Activated CD4-positive, alpha-beta T cell treated with anti-CD3 and anti-CD28 coated beads, Interleukin-2, amount 50 U/mL, for 16 hours (primary cell): ENCODE data around the gene SDK1.

Source experiments
- DNase-seq: peaks from one replicate; pipeline ENCODE4 v3.0.0-alpha.2; 2020

The SDK1 gene

DNA sequence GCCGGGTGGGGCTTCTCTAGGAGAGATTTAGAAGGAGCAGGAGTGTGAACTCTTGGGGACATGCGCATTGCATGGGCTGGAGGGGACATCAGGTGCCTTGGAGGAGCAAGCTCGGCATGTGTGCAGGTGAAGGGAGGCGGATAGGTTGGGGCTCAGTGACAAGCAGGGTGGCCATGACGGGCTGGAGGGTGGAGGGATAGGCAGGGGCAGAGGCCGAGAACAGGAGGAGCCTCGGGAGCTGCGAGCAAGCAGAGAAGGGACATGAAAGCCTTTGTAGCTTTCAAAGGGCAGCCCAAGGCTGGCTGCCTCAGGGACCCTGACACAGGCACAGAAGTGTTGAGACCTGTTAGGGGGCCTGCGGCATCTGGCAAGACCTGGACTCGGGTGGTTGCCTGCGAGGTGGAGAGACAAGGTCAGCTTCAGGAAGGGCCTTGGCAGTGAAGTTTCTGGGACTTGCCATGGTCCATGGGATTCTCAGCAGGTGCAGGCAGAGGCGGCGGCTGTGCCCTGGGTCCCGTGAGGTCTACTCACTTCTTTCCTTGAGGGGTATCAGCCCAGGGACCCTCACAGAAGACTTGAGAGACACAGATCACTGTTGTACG lies 664.8 kb downstream of the SDK1 start:
- DNase-seq, result no peak

DNA sequence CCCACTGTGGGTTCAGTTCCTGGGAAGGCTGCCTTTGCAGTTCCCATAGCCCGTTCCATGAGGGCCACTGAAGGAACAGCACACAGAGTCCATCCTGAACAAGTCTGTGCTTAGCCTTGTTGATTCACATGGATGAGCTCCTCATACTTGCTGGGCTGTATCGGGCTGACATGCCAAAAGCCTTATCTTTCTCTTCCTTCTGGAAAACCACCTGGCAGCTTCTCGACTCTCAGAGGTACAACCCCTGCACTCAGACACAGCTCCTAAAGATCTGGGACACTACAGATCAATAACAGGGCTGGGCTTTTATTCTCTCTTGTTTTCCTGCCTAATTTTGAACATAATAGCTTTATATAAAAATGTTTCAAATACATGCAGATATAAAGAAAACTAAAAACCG lies 667.2 kb downstream of the SDK1 start:
- DNase-seq, result no peak

DNA sequence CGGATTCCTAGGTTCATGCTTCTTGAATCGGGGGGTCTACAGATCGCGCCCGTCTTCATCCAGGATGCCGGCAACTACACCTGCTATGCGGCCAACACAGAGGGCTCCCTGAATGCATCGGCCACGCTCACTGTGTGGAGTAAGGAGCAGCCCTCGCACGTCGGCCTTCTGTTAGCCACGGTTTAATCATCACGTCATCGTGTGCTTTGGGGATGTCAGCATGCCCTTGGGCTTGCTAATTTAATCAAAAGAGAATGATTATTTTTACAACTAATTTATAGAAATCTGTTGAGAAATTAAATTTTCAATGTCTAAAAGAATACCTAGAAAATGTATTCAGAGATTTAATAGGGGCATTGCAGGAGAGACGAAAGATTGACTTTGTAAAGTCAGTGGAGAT lies 668.2 kb downstream of the SDK1 start:
- no peak for DNase-seq

- DNase-seq, result no peak
Observed at GRCh38 chr7:3971323-3971722, 670.3 kb downstream of the SDK1 start.

DNA sequence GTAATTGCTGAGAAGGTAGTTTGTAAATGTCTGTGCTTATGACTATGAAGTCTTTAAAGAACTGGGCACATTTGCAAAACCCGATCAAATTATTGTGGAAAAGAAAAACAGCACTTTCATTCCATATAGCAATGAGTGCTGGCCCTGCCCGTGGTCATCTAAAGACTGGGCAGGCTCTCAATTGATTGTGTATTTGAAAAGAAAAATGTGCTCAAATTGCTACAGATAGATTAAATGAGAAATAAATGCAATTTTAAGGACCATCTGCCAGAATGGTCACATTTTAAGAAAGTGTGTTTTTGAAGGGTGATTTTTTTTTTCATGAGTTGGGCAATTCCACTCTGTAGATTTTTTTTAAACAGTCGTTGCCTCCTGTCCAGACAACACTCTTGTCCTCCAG lies 672.2 kb downstream of the SDK1 start:
- no peak for DNase-seq

DNA sequence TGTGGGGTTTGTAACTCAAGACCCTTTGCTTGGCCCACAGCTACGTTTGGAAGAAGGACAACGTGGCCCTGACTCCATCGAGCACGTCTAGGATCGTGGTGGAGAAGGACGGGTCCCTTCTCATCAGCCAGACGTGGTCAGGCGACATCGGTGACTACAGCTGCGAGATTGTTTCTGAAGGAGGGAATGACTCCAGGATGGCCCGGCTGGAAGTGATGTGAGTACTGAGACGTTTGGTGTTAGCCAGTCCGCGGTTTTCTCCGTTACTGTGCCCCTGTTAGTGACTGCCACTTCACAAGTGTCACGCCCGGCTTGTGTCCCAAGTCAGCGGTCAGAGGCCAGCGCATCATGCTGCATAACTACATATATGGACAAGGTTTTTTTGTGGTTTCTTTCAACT lies 673.3 kb downstream of the SDK1 start:
- no peak for DNase-seq

- no peak for DNase-seq
Observed at GRCh38 chr7:3975371-3975770, 674.3 kb downstream of the SDK1 start.

DNA sequence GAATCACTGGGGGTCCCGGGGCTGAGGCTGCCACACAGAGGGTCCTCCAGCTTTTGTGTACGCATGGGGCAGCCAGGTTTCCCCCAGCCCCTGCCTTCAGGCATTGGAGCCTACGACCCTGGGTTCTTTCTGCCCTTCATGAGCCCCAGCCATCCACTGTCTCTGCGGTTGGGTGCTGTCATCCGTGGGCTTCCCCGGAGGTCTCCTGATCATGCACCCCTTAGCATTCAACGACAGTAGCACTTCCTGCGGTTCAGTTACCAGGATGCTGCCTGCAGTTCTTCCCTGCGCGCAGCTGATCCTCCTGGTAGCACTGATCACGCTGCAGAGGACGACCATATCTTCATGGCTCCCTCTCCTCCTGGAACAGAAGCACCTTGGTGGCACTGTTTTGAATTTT lies 676.3 kb downstream of the SDK1 start:
- no peak for DNase-seq

GRCh38 chr7:3978839-3979238 lies 677.8 kb downstream of the SDK1 start:
- no peak for DNase-seq

DNA sequence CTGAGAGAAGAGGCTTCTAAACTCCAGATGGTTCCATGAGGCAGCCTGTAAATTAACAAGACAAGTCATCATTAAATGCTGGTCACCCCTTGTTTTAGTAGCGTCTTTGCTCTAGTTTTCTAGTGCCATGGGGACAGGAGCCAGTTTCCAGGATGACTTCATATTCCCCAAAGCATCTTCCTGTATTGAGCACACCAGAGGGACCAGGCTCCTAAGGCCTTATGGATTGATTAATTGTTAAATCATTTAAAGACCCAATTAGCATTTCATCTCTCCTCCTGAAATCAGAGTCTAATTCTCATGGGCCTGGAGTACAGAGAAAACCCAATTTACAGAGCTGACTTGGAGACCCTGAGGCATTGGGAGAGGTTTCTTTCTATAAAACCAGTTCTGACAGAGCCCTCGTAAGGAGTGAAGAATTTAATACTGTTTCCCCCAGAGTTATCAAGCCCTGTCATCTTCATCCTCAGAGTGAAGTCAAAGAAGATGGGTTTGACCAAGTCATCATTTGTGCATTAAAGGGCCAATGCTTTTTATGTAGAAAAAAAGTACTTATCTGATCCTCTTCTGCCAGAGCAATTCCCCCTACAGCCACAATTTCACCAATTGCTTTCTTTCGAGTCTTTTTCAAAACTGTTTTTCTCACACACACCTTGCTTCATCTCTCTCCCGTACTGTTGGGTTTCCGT lies 678.7 kb downstream of the SDK1 start:
- DNase-seq, result no peak

DNA sequence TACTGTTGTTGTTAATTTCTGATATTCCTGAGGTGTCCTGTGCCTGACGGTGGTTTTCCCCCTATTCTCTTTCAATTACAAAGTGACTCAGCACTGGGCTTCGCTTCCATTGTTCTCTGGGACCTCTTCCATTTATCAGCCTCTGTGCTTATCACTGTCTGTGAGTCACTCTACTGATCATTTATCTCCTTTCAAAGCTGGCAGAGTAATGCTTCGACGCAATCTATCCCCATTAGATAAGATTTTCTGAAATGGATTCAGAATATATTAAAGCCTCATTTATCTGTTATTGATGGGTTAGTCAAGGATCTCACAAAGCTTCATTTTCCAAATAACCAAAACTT lies 679.2 kb downstream of the SDK1 start:
- no peak for DNase-seq

GRCh38 chr7:3981281-3981680 lies 680.2 kb downstream of the SDK1 start:
- DNase-seq, result no peak

DNA sequence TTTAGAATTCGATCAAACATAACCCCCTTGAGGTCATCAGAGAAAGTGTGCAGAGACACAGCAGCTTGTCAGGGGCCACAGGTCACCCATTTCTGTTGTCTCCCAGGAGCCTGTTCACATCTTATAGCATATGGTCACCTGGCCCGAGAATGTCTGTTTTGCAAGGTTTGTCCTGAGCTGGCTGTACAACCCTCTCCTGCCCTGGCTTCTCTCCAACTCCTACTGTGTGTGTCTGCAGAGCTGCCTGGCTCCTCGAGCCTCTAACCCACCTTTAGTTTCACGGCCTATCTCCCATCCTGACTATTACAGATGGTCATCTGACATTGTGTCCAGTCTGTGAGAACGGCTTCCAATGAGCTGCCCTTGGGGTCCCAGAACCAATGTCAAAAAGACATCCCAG lies 683.4 kb downstream of the SDK1 start:
- DNase-seq, result no peak

GRCh38 chr7:3986927-3987326 lies 685.9 kb downstream of the SDK1 start:
- DNase-seq, result no peak

DNA sequence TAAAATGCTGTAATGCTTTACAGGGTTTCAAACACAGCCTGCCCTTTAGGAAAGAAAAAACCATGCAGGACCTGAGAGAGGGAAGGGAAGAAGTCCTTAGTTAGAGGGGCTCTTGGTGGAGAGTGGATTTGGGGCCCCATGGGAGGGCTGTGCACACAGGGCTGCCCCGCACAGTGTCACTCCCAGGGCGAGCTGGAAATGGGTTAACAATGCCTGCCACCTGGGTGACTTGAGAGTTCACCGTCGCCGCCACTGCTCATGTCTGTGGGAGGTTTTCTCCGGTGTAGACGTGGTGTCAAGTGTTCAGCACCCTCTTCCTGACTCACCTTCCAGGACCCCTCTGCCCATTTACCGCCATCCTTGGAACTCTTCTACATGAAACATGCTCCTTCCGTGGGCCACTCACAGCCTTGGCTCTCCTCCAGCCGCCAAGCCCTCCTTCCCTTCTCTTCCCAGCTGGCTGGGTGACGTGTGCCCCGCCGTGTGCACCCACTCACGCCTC lies 686.4 kb downstream of the SDK1 start:
- no peak for DNase-seq

DNA sequence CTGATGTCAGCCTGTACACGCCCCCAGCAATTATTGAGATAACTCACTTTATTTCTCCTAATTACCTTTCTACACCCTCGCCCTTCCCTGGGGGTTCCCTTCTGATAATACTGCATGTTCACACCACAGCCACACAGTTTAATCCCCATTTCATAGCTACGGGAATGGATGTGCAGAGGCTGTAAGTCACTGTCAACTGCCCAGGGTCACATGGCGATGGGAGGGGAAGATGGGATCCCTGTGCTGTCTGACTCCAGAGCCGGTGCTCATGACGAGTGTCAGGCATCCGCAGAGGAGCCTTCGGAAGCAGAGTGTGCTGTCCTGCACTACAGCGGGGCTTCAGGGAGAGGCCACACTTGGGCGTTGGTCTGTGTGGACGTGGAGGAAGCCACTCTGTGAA lies 688.7 kb downstream of the SDK1 start:
- no peak for DNase-seq

- DNase-seq, result no peak
Observed at GRCh38 chr7:3991731-3992231, 690.7 kb downstream of the SDK1 start.

DNA sequence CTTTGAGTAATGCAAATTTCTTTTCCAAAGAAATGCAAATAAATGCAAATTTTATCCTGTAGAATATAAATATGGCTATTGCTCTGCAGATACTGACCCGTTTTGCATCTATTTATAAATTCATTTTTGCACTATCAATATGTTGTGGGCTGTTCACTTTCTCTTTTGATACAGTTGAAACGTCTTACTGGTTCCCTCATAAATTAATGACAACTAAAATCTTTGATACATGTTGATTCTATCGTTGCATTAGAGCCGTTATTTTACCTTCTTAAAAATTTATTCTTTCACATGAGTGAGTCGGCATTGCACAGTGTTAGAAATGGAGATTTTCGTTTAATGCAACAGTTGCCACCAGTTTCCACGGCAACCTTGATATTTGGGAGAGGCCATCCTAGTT lies 691.8 kb downstream of the SDK1 start:
- no peak for DNase-seq

DNA sequence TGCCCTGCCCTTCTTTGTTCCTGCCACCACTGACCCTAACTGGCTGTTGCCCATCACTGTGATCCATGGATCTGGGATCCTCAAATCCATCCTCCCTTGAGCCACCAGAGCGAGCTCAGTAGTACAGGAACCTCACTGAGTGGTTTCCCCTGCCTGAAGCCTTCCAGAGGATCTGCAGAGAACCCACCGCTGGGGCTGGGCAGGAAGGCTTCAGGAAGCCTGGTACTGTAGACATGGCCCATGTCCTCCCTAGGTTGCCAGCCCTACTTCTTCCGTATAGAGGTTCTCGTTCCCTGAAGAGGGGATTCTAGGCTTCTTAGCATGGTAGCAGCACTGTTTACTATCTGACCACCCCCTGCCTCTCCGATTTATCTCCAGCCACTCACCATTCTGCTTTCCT lies 693.7 kb downstream of the SDK1 start:
- no peak for DNase-seq

- DNase-seq, result no peak
Observed at GRCh38 chr7:3995187-3995586, 694.1 kb downstream of the SDK1 start.

GRCh38 chr7:3998060-3998459 lies 697.0 kb downstream of the SDK1 start:
- no peak for DNase-seq

GRCh38 chr7:4000139-4000538 lies 699.1 kb downstream of the SDK1 start:
- no peak for DNase-seq

GRCh38 chr7:4000934-4001333 lies 699.9 kb downstream of the SDK1 start:
- DNase-seq, result no peak

GRCh38 chr7:4001742-4002141 lies 700.7 kb downstream of the SDK1 start:
- DNase-seq, result no peak

- no peak for DNase-seq
Observed at GRCh38 chr7:4003503-4003902, 702.5 kb downstream of the SDK1 start.
